Lower leg skin (tissue), 4 donors: Measurements from ENCODE around the gene BBS9. TPM values are rescaled to one million over a fixed set of nuclear protein-coding genes. Genes with fewer than 3 reads are reported as not detected.

Experiments
- DNase-seq, 2 donors: peaks; one replicate each; pipeline ENCODE4 v3.0.0-alpha.2; 2019; ENCODE audit warnings: low spot score in 2 of 2
- H3K4me3 ChIP-seq: fragments of 200-600 bp; sonication (generic); 2 replicates; pipeline ENCODE4 v1.5.1; 2017; ENCODE audit warnings: mild to moderate bottlenecking, low read depth; ENCODE audit not compliant: poor library complexity, severe bottlenecking
- POLR2A ChIP-seq, 2 donors: fragments of 450-650 bp; IDR thresholded peaks; one replicate each; pipeline ENCODE4 v1.6.1; 2016 to 2017; ENCODE audit warnings: antibody characterized with exemption in 2 of 2, mild to moderate bottlenecking in 1 of 2, moderate library complexity in 1 of 2
- WGBS, 2 donors: methylation state at CpG; one replicate each; pipeline ENCODE4 v1.1.5; 2018; 5-methylcytosine and 5-hydroxymethylcytosine counted together
- intact Hi-C: fragments of 100-400 bp; cut with DNase I; formaldehyde crosslinking; loops from one replicate; pipeline ENCODE4 v1.15.0; 2023; ENCODE audit warnings: low total_unique reads
- total RNA-seq, 4 donors: library from RNA; depleted of rRNA; stranded (reverse); fragments of >200 nt; gene quantifications; one replicate each; pipeline ENCODE4 v1.1.0, GENCODE V29; 2016
- TF ChIP-seq, protein P1 (sequence below), 3 donors: fragments of 450-650 bp; IDR thresholded peaks; one replicate each; pipeline ENCODE4 v1.5.1; 2016; ENCODE audit warnings: antibody characterized with exemption in 3 of 3, mild to moderate bottlenecking in 3 of 3, moderate library complexity in 2 of 3

The BBS9 gene
- total RNA-seq, 4 donors from 2014 or later = 10.1 to 25.1 (median 11.2) TPM

DNA sequence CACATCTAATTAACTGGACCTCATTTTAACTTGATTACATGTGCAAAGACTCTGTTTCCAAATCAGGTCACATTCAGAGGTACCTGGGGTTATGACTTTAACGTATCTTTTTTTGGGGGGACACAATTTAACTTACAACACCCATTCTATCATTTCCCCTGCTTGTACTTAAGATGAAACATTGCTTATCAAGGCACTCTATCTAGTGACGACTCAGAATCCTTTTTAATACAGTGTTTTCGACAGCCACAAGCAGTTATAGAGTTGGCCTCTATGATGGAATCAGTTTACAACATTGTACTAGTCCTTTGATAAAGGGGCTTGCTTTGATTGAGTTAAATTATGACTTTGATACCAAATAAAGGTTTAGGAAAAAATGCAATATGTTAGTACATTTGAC is 22.7 kb downstream of the BBS9 start:
- TF ChIP-seq, protein P1, sequence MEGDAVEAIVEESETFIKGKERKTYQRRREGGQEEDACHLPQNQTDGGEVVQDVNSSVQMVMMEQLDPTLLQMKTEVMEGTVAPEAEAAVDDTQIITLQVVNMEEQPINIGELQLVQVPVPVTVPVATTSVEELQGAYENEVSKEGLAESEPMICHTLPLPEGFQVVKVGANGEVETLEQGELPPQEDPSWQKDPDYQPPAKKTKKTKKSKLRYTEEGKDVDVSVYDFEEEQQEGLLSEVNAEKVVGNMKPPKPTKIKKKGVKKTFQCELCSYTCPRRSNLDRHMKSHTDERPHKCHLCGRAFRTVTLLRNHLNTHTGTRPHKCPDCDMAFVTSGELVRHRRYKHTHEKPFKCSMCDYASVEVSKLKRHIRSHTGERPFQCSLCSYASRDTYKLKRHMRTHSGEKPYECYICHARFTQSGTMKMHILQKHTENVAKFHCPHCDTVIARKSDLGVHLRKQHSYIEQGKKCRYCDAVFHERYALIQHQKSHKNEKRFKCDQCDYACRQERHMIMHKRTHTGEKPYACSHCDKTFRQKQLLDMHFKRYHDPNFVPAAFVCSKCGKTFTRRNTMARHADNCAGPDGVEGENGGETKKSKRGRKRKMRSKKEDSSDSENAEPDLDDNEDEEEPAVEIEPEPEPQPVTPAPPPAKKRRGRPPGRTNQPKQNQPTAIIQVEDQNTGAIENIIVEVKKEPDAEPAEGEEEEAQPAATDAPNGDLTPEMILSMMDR (IDR thresholded peaks at IDR 0.05) = no peak
- no peak for TF ChIP-seq POLR2A (IDR thresholded peaks at IDR 0.05)
- intact Hi-C loops = no loop called here
- no peak overlapping the region for H3K4me3 ChIP-seq
- 82 to 88% methylated on average over 3 of the region's 3 CpGs for WGBS, 2 donors
- DNase-seq = no peak

DNA sequence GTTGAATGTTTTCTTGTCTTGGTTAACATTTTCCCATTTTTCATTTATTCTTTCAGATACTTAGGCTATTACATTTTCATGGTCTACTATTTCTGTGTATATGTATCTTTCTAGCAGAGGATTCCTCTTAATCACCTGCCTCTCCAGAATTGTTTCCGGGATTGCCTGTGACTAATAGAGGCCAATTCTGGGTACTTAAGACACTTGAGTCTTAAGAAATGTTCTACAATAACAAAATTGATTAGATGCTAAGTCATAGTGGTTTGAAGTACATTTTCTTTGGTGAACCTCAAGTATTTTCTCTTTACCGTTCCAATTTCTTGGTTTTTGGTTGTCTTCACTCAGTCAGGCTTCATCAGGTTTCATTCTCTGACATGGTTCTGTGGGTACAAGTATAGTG is 26.4 kb downstream of the BBS9 start:
- WGBS, 2 donors = 62 to 95% methylated on average over 2 of the region's 2 CpGs
- DNase-seq = no peak
- intact Hi-C loops = no loop called here
- no peak for TF ChIP-seq POLR2A (IDR thresholded peaks at IDR 0.05)
- TF ChIP-seq, protein P1 (IDR thresholded peaks at IDR 0.05) = no peak
- H3K4me3 ChIP-seq = no peak overlapping the region

DNA sequence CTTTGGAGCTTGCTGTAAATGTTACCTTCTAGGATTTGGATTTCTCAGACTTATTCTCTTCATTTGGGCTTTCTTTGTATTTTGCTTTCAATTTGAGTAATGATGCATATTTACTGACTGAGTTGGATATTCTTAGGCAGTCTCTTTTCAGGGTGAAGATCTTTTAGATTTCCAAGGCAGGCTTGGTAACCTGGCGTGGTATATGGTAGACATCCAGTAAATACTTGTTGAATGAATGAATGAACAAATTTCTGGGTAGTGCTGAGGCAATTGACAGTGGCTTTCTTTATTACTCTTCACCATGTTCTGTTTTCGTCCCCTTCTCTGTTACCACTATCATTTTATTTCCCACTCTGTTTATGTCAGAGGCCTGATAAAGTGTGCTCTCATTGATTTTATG is 27.1 kb downstream of the BBS9 start:
- intact Hi-C loops = no loop called here
- TF ChIP-seq, protein P1 (IDR thresholded peaks at IDR 0.05) = no peak
- TF ChIP-seq POLR2A (IDR thresholded peaks at IDR 0.05) = no peak

DNA sequence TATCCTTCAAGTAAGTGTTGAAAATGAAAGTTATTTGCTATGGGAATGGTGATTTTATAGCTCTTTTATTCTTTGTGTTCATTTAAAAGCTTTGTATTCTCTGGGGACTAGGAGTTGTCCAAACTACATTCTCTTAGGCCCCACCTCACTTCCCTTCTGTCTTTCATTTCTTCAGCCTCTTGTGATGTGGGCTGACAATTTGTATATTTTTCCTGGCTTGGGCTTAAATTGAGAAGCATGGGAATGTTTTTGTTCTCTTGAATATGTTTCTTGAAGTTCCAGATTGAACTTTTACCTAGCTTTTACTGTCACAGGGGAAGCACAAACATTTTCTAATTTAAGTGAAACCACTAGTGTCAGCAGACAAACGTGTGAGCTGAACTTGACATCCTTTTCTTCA is 27.9 kb downstream of the BBS9 start:
- intact Hi-C loops = no loop called here
- WGBS, 2 donors = 32 to 34% methylated on average over 1 of the region's 1 CpG
- no peak overlapping the region for H3K4me3 ChIP-seq
- DNase-seq = no peak
- no peak for TF ChIP-seq POLR2A (IDR thresholded peaks at IDR 0.05)
- TF ChIP-seq, protein P1 (IDR thresholded peaks at IDR 0.05) = no peak

More for the DNA sequence above, 27.1 kb downstream of the BBS9 start:
- DNase-seq = no peak
- no peak overlapping the region for H3K4me3 ChIP-seq
- 93 to 95% methylated on average over 2 of the region's 2 CpGs for WGBS, 2 donors

DNA sequence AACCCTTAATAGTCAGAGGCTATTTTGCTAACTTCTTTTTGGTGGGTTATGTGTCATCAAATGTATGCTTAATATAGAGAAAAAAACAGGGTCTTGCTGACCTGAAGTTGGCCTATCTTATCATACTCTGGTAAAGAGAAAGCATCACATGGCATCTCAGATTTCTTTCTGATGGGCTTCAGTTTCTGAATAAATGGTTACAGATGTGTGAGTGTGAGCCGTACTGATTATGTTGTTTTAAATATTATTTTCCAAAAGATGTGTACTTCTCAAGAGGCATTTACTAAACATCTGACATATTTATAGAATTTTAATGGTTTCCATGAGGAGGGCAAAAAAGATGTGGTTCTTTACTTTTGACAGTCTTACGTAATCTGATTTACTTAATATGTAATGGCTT is 28.4 kb downstream of the BBS9 start:
- 42 to 46% methylated on average over 2 of the region's 2 CpGs for WGBS, 2 donors
- DNase-seq = no peak
- intact Hi-C loops = no loop called here
- no peak overlapping the region for H3K4me3 ChIP-seq
- TF ChIP-seq POLR2A (IDR thresholded peaks at IDR 0.05) = no peak
- TF ChIP-seq, protein P1 (IDR thresholded peaks at IDR 0.05) = no peak

DNA sequence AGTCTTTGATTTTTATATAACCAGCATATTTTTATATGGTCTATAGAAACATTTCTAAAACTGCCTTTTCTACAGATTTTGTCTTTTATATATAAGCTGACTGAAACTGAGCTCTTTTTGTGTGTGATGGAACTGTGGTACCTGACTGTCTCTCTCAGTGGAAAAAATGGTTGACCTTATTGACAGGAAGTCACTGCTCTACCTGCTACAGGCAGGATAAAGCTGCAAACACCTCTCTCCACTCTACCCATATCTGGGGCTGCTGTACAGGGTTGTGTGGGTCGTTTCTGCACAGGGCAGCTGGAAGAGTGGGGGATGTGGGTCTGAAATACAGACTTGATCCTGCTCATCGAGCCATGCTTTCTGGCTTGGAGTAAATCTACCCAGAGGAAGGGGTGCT is 48.5 kb downstream of the BBS9 start:
- DNase-seq = no peak
- intact Hi-C loops = no loop called here
- TF ChIP-seq POLR2A (IDR thresholded peaks at IDR 0.05) = no peak
- TF ChIP-seq, protein P1 (IDR thresholded peaks at IDR 0.05) = no peak
- WGBS, 2 donors = 76 to 87% methylated on average over 2 of the region's 2 CpGs
- H3K4me3 ChIP-seq = no peak overlapping the region
